Right ventricle myocardium inferior (tissue), 1 donor: ENCODE data around the gene PAX5. TPM values are rescaled to one million over a fixed set of nuclear protein-coding genes. Genes with fewer than 3 reads are reported as not detected.

Experiments
- ATAC-seq: fragments of 200-7000 bp; cut with Tn5 transposase; one replicate; pipeline ENCODE4 v1.9.1; 2020; ENCODE audit warnings: mild to moderate bottlenecking, moderate library complexity
- DNase-seq: peaks from one replicate; pipeline ENCODE4 v3.0.0; 2021; ENCODE audit errors: missing footprints
- intact Hi-C: fragments of 100-400 bp; cut with DNase I; formaldehyde crosslinking; loops from one replicate; pipeline ENCODE4 v1.11.0; 2022
- total RNA-seq: library from RNA; stranded (reverse); fragmentation: NEBNext Ultra II Directional; extraction: Animal tissue kit (Norgen Biotek cat#: 25700); gene quantifications from one replicate; pipeline ENCODE4 v1.2.1, GENCODE V29; 2021
- donor health status: DM: no; HTN: yes; CAD: no; lungs with severe emphysema.

PAX5 gene
- total RNA-seq, 1 donor from 2014 or later = not detected

GRCh38 chr9:36942891-36943290, 91.2 kb downstream of the PAX5 start:
- ATAC-seq = no peak
- intact Hi-C loops = no loop called here
- DNase-seq = no peak

DNA sequence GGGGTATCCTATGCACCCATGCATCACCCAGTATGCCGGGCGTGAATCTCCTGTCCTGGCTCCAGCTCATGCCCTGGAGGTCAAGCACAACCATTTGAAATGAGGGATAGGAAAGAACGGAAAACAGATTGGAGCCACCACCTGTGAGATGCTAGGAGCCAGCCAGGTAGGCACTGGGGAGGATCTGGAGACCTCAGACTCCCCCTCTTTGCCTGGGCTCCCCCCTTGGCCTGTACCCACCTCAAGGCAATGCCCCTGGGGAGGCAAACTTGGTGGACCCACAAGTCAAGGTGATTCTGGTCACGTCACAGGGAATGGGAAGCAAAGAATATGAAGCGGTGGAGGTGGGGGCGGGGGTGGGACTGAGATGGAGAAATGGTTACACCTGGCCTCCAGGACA, 92.6 kb downstream of the PAX5 start:
- ATAC-seq (no peak), DNase-seq (no peak)
- intact Hi-C loops = no loop called here

DNA sequence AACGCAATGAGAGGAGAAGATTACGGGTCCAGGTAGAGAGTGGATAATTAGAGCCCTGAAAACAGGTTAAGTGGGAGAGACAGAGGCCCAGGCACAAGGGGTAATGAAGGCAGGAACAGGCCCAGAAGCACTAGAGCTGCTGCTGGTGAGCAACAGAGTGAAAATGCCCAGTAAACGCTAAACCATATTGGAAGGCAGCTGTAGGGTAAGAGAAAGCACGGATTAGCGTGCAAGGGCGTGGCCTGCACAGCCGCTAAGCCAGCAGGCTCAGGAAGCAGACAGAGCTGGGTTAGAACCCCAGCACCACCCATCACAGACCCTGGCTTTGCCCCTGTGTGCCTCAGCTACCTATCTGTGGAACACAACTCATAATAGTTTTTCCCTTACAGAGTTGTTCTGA, 93.2 kb downstream of the PAX5 start:
- intact Hi-C loops = no loop called here
- no peak for ATAC-seq
- no peak for DNase-seq

DNA sequence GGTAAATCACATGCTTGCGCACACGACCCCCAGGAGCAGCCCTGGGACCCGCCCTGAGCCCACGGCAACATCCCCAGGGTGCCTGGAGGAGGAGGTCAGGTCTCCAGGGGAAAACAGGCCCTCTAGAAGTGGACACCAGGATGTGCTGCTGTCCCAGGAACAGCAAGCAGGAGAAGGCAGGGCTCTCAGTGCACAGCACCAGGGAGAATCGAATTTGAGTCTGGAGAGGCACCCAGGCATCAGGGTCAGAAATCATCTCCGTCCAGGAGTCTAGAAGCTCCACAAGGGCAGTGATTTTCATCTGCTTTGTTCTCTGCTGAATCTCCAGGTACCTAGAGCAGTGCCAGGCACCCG, 93.6 kb downstream of the PAX5 start:
- ATAC-seq (no peak), DNase-seq (no peak)
- intact Hi-C loops = no loop called here

- intact Hi-C loops = no loop called here
- ATAC-seq (no peak), DNase-seq (no peak)
These were observed 94.2 kb downstream of the PAX5 start for GRCh38 chr9:36939655-36940499.

- intact Hi-C loops = no loop called here
- no peak for DNase-seq
- no peak for ATAC-seq
These were observed 94.9 kb downstream of the PAX5 start for GRCh38 chr9:36939214-36939613.

DNA sequence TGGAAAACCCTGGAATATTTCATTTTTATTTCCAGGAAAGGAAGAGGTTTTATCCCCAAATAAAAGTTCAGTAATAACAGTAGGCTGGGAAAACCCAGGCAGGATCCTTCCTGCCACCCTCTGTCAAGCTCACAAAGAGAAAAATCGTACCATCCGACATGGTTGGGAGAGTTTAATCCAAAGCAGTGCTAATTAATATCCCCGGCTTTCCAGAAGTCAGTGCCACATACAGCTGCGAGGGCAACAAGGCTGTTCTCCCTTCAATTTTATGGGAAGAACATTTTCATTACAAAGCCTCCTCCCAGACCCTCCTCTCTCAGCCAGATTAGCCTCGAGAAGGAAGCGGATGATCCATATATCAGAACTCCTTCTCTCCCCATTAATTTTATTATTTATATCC, 95.5 kb downstream of the PAX5 start:
- intact Hi-C loops = no loop called here
- ATAC-seq (no peak), DNase-seq (no peak)

DNA sequence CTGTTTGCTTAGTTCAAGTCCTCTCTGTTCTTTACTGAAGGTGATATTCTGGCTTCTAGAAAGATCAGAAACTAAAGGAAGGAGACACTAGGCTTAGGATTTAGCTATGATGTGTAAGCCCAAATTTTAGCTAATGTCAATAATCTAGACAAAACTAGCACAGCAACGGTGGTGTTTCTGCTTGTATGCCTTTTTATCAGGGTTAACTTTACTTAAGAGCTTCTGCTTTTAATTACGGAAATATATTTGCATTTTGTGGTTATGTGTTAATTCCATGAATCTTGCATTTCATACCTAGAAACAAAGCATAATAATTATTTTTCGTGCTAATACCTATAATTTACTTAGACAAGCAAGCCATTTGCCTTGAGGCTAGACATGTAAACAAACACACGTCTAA, 96.1 kb downstream of the PAX5 start:
- ATAC-seq = no peak
- intact Hi-C loops = no loop called here
- DNase-seq = no peak

DNA sequence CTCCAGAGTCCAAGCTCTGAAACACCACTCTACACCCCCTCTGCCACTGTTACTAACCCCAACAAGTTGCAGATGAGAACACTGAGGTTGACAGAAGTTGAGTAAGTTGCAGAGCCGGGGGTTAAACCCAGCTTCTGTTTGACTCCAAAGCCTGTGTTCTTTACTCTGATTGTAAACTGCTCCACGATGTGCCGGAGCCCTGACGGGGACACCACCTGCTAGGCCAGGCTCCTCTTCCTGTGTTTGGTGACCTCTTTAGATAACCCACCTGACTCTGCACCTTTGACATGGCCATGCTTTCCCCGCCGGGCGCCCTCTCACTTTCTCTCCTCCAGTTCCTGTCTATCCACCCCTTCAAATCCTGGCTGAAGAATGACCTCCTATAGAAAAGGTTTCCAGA, 96.7 kb downstream of the PAX5 start:
- no peak for DNase-seq
- ATAC-seq = no peak
- intact Hi-C loops = no loop called here

DNA sequence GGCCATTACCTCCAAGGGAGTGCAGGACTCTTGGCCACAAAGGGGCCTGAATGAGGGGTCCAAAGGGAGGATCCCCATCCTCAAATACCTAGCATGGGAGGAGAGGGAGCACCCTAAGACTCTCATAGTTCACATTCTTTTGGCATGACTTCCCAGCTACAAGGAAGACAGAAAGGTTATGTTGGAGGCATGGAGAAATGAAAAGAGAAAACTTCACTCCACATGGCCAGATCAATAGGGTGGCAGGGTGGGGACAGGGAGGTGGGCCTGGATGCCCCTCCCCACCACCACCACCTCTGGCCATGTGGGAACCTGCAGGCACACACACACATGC, 97.6 kb downstream of the PAX5 start:
- DNase-seq (no peak), ATAC-seq (no peak)
- intact Hi-C loops = no loop called here

GRCh38 chr9:36935768-36936497, 98.1 kb downstream of the PAX5 start:
- DNase-seq (no peak), ATAC-seq (no peak)
- intact Hi-C loops = no loop called here

- intact Hi-C loops = no loop called here
- no peak for DNase-seq
- ATAC-seq = no peak
These were observed 98.7 kb downstream of the PAX5 start for GRCh38 chr9:36935332-36935731.

- intact Hi-C loops = no loop called here
- no peak for ATAC-seq
- DNase-seq = no peak
These were observed 99.5 kb downstream of the PAX5 start for GRCh38 chr9:36934478-36935065.

- DNase-seq = no peak
- intact Hi-C loops = no loop called here
- no peak for ATAC-seq
These were observed 100.3 kb downstream of the PAX5 start for GRCh38 chr9:36933676-36934215.

GRCh38 chr9:36932198-36932597, 101.9 kb downstream of the PAX5 start:
- intact Hi-C loops = no loop called here
- ATAC-seq = no peak
- no peak for DNase-seq

DNA sequence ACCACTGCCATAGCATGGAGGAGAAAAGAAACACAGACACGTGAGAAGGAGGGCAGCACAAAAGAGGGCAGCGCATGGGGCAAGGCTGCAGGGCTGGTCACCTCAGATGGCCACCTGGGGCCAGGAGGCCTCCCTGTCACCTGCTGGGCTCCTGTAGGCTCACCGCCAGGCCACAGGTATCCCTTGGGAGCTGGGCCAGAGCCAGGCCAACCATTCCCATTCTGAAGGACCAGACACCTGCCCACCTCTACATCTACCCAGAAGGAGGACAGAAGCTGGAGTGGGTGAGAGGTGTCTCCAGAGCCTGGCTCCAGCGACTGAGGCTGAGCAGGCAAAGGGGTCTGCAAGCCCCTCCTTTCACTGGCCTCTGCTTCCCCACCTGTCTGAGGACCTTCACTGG, 103.1 kb downstream of the PAX5 start:
- DNase-seq = no peak
- intact Hi-C loops = no loop called here
- ATAC-seq = no peak

DNA sequence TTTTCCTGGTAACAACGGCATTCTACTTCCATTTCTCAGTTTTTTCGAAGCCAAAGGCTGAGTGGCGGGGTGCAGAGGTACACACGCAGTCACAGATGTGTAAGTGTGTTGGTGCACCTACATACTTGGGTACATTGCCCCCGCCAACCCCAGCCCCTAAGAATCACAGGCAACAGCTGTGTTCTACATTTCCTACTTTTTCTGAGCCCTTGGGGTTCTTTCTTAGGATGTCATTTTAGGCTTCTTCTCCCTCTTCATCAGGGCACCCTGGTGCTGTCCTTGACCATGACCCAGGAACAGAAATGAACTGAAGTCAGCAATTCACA, 104.8 kb downstream of the PAX5 start:
- no peak for ATAC-seq
- no peak for DNase-seq
- intact Hi-C loops = no loop called here

GRCh38 chr9:36928670-36929349, 105.3 kb downstream of the PAX5 start:
- ATAC-seq = no peak
- DNase-seq = no peak
- intact Hi-C loops = no loop called here

GRCh38 chr9:36928210-36928609, 105.9 kb downstream of the PAX5 start:
- no peak for ATAC-seq
- intact Hi-C loops = no loop called here

More at GRCh38 chr9:36928210-36928609, 105.9 kb downstream of the PAX5 start:
- DNase-seq = no peak
